ENCODE data around the gene ELF1. TPM values are rescaled to one million over a fixed set of nuclear protein-coding genes. Genes with fewer than 3 reads are reported as not detected.

Gene ELF1
- polyA plus RNA-seq, 2 of the 4 experiments (the other 2 are of a cell fraction) = 24.9 to 45.0 TPM

DNA sequence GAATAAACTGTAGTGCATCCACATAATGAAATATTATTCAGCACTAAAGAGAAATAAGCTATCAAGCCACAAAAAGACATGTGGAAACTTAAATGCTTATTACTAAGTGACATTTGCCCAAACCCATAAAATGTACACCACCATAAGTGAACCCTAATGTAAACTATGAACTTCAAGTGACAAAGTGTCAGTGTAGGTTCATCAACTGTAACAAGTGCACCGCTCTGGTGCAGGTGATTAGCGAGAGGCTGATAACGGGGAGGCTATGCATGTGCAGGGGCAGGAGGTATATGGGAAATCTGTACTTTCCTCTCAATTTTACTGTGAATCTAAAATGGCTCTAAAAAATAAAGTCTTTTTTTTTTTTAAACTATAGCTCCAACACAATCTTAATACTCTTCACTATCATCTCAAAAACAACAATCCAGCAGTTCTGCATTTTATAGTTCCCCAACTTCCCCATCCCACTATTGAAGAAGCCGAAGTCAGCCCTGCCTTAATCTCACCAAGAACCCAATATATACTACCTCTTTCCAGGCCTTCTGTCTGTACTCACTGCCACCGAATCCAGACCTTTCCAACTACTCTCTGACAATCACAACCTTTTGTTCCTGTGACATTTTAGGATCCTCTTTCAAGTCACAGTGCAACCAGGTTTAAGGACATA is 22.6 kb downstream of the ELF1 start:
- Histone ChIP-seq H3K4me3 (no peak overlapping the region), H3K27ac (no peak overlapping the region), H3K4me1 (no peaks in the 10 kb centered on the region), H3K9me3 (no peaks in the 10 kb centered on the region), H3K4me2 (no peak overlapping the region)
- DNase-seq (ENCODE audit: low read depth in 1 of 2, low spot score in 1 of 2) (no peak), ATAC-seq (no peak), FAIRE-seq (no peak)
- CTCF ChIA-PET = interaction anchor here (1.0 kb wide), 3 partner anchors 23 to 58 kb away, joined by 3 read pairs; no protein-coding TSS in a partner anchor
- TF ChIP-seq, protein P1, sequence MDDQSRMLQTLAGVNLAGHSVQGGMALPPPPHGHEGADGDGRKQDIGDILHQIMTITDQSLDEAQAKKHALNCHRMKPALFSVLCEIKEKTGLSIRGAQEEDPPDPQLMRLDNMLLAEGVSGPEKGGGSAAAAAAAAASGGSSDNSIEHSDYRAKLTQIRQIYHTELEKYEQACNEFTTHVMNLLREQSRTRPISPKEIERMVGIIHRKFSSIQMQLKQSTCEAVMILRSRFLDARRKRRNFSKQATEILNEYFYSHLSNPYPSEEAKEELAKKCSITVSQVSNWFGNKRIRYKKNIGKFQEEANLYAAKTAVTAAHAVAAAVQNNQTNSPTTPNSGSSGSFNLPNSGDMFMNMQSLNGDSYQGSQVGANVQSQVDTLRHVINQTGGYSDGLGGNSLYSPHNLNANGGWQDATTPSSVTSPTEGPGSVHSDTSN (IDR thresholded peaks at IDR 0.05) = no peak
- TF ChIP-seq JUN (IDR thresholded peaks at IDR 0.05) = no peak
- TF ChIP-seq CHD4 (IDR thresholded peaks at IDR 0.05; ENCODE audit: borderline replicate concordance) = no peak
- no peak for TF ChIP-seq ZFP36 (IDR thresholded peaks at IDR 0.05; ENCODE audit: borderline replicate concordance, partially characterized antibody)
- no peak for TF ChIP-seq REST (IDR thresholded peaks at IDR 0.05)
- no peak for TF ChIP-seq HOXA7 (CRISPR knock-in tag; IDR thresholded peaks at IDR 0.05)
- TF ChIP-seq, protein P2, sequence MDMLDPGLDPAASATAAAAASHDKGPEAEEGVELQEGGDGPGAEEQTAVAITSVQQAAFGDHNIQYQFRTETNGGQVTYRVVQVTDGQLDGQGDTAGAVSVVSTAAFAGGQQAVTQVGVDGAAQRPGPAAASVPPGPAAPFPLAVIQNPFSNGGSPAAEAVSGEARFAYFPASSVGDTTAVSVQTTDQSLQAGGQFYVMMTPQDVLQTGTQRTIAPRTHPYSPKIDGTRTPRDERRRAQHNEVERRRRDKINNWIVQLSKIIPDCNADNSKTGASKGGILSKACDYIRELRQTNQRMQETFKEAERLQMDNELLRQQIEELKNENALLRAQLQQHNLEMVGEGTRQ (IDR thresholded peaks at IDR 0.05) = no peak
- TF ChIP-seq FOSB (CRISPR knock-in tag; IDR thresholded peaks at IDR 0.05) = no peak
- no peak for TF ChIP-seq GATA3 (IDR thresholded peaks at IDR 0.05; ENCODE audit: borderline replicate concordance)
- TF ChIP-seq ESRRA (IDR thresholded peaks at IDR 0.05; ENCODE audit: borderline replicate concordance, low read length) = no peak
- no peak for TF ChIP-seq ZC3H11A (IDR thresholded peaks at IDR 0.05)
- no peak for TF ChIP-seq BHLHE40 (IDR thresholded peaks at IDR 0.05; ENCODE audit: low read depth, low read length)
- TF ChIP-seq HOXB5 (CRISPR knock-in tag; IDR thresholded peaks at IDR 0.05) = no peak
- no peak for TF ChIP-seq CEBPB (IDR thresholded peaks at IDR 0.05)
- no peak for TF ChIP-seq TFCP2L1 (CRISPR knock-in tag; IDR thresholded peaks at IDR 0.05)
- TF ChIP-seq MYC (IDR thresholded peaks at IDR 0.05; ENCODE audit: borderline replicate concordance, low read length) = no peak
- no peak for TF ChIP-seq CHD2 (IDR thresholded peaks at IDR 0.05; ENCODE audit: low read length, partially characterized antibody)
- POLR2A ChIA-PET = no interaction called here
- 98% methylated on average over 5 of the region's 5 CpGs for whole genome bisulfite sequencing (ENCODE audit: missing lambda C conversion rate)

GRCh38 chr13:40995997-40996396 is 23.1 kb downstream of the ELF1 start:
- ChIA-PET POLR2A (no interaction called here), CTCF (interaction anchor here (1.0 kb wide), 2 partner anchors 22 to 59 kb away, joined by 3 read pairs; no protein-coding TSS in a partner anchor)
- ATAC-seq = no peak

More at GRCh38 chr13:40995997-40996396, 23.1 kb downstream of the ELF1 start:
- no peak for DNase-seq (ENCODE audit: low read depth in 1 of 2, low spot score in 1 of 2)
- no peak for FAIRE-seq
- Histone ChIP-seq H3K4me3 (no peak overlapping the region), H3K27ac (no peak overlapping the region), H3K4me1 (no peaks in the 10 kb centered on the region), H3K9me3 (no peaks in the 10 kb centered on the region), H3K4me2 (no peak overlapping the region)
- TF ChIP-seq SMC3 (IDR thresholded peaks at IDR 0.05) (no peak), RARB (CRISPR knock-in tag; IDR thresholded peaks at IDR 0.05) (no peak), ESRRA (IDR thresholded peaks at IDR 0.05; ENCODE audit: borderline replicate concordance, low read length) (no peak), REST (IDR thresholded peaks at IDR 0.05) (no peak), JUNB (IDR thresholded peaks at IDR 0.05) (no peak), RFX5 (IDR thresholded peaks at IDR 0.05) (no peak), RNF2 (IDR thresholded peaks at IDR 0.05; ENCODE audit: borderline replicate concordance, low read depth) (no peak), MAFK (IDR thresholded peaks at IDR 0.05; ENCODE audit: partially characterized antibody) (no peak), TFCP2L1 (CRISPR knock-in tag; IDR thresholded peaks at IDR 0.05) (no peak), ZFP36 (IDR thresholded peaks at IDR 0.05; ENCODE audit: borderline replicate concordance, partially characterized antibody) (no peak), HOXA7 (CRISPR knock-in tag; IDR thresholded peaks at IDR 0.05) (no peak), CHD2 (IDR thresholded peaks at IDR 0.05; ENCODE audit: low read length, partially characterized antibody) (no peak), EP300 (IDR thresholded peaks at IDR 0.05) (no peak), MYC (IDR thresholded peaks at IDR 0.05; ENCODE audit: borderline replicate concordance, low read length) (no peak), POLR2A (IDR thresholded peaks at IDR 0.05; ENCODE audit: low read length) (no peak)
- TF ChIP-seq, protein P3, sequence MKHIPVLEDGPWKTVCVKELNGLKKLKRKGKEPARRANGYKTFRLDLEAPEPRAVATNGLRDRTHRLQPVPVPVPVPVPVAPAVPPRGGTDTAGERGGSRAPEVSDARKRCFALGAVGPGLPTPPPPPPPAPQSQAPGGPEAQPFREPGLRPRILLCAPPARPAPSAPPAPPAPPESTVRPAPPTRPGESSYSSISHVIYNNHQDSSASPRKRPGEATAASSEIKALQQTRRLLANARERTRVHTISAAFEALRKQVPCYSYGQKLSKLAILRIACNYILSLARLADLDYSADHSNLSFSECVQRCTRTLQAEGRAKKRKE (CRISPR knock-in tag; IDR thresholded peaks at IDR 0.05; ENCODE audit: low read depth) = no peak
